ENCODE results near the gene MACROD2. TPM values are rescaled to one million over a fixed set of nuclear protein-coding genes. Genes with fewer than 3 reads are reported as not detected.

Gene MACROD2
- total RNA-seq, 5 donors from 2014 or later (not counting 1 experiment from before 2014, with no cell fraction given), result 0.23 to 1.3 (median 0.51) TPM; not detected in 2

DNA sequence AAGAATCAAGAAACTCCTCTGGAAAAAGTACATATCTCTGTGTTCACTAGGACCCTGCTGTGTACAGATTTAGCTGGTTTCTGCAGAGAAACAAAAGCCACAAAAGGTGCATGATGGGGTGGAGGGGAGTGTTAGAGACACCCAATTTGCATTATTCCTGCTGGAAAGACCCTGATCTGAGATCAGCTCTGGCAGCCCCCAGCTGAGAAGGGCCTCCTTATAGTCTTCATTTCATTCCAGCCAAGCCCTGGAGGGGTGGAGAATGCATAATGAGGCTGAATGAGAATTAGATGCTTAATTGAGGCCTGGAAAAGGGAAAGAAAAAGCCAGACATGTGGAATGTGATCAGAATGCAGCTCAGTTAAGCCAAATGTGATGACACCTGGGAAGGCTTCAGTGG, 2032.4 kb downstream of the MACROD2 start:
- Mint-ChIP-seq H3K9me3 (peaks cover 0 to 2% (median 0%) of the 10 kb centered on the region in 3 donors), H3K4me1 (peaks cover 0 to 2% (median 0%) of the 10 kb centered on the region in 3 donors), H3K27me3 (no peaks in the 10 kb centered on the region), H3K36me3 (no peaks in the 10 kb centered on the region), H3K4me3 (no peak overlapping the region), H3K27ac (no peak overlapping the region)
- no peak overlapping the region for H3K4me3 ChIP-seq (ENCODE audit: control insufficient read depth in 1 of 2, extremely low read depth in 1 of 2, low read length in 1 of 2)
- CTCF ChIA-PET, result no interaction called here
- H3K27me3 ChIP-seq (replicated peaks in 1 of 2; ENCODE audit: control insufficient read depth in 2 of 2, extremely low read depth in 1 of 2, insufficient read depth in 2 of 2, low read length in 1 of 2), result no peaks in the 10 kb centered on the region
- H3K36me3 ChIP-seq (ENCODE audit: control insufficient read depth in 2 of 2, extremely low read depth in 1 of 2, insufficient read depth in 1 of 2, low read length in 1 of 2), result no peaks in the 10 kb centered on the region
- ATAC-seq (replicated peaks in 1 of 4) (no peak), DNase-seq (no peak)
- H3K4me1 ChIP-seq (ENCODE audit: control insufficient read depth in 1 of 2, extremely low read depth in 1 of 2, insufficient read depth in 2 of 2, low read length in 2 of 2), result peaks cover 0 to 2% of the 10 kb centered on the region in 2 experiments
- POLR2A ChIA-PET, result no interaction called here
- no peaks in the 10 kb centered on the region for H3K9me3 ChIP-seq
- no peak overlapping the region for H3K27ac ChIP-seq (ENCODE audit: low read length)

DNA sequence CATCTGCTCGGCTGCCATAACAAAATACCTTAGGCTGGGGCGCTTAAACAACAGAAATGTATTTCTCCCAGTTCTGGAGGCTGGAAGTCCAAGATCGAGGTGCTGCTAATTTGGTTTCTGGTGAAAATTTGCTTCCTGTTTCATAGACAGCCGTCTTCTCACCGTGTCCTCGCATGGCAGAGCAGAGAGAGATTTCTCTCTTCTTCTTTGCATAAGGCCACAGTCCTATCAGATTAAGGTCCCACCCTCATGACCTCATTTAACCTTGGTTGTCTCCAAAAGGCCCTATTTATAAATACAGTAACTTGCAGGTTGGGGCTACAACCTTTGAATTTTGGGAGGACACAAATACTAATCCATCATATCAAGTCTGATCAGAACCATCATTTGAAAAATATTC, 2033.6 kb downstream of the MACROD2 start:
- no peaks in the 10 kb centered on the region for H3K36me3 ChIP-seq (ENCODE audit: control insufficient read depth in 2 of 2, extremely low read depth in 1 of 2, insufficient read depth in 1 of 2, low read length in 1 of 2)
- DNase-seq, result no peak
- no peaks in the 10 kb centered on the region for H3K27me3 Mint-ChIP-seq
- ChIA-PET CTCF (no interaction called here), POLR2A (no interaction called here)
- peaks cover 0 to 2% of the 10 kb centered on the region in 2 experiments for H3K4me1 ChIP-seq (ENCODE audit: control insufficient read depth in 1 of 2, extremely low read depth in 1 of 2, insufficient read depth in 2 of 2, low read length in 2 of 2)
- no peak overlapping the region for H3K27ac ChIP-seq (ENCODE audit: low read length)
- H3K4me3 Mint-ChIP-seq, result no peak overlapping the region
- no peak overlapping the region for H3K27ac Mint-ChIP-seq
- peaks cover 0 to 4% (median 2%) of the 10 kb centered on the region in 3 donors for H3K9me3 Mint-ChIP-seq
- H3K9me3 ChIP-seq, result no peaks in the 10 kb centered on the region
- no peaks in the 10 kb centered on the region for H3K36me3 Mint-ChIP-seq
- no peaks in the 10 kb centered on the region for H3K27me3 ChIP-seq (replicated peaks in 1 of 2; ENCODE audit: control insufficient read depth in 2 of 2, extremely low read depth in 1 of 2, insufficient read depth in 2 of 2, low read length in 1 of 2)
- H3K4me3 ChIP-seq (ENCODE audit: control insufficient read depth in 1 of 2, extremely low read depth in 1 of 2, low read length in 1 of 2), result no peak overlapping the region
- ATAC-seq (replicated peaks in 1 of 4), result no peak
- 87% methylated on average over 3 of the region's 6 CpGs for WGBS (ENCODE audit: insufficient coverage)
- peaks cover 0 to 2% (median 0%) of the 10 kb centered on the region in 3 donors for H3K4me1 Mint-ChIP-seq

DNA sequence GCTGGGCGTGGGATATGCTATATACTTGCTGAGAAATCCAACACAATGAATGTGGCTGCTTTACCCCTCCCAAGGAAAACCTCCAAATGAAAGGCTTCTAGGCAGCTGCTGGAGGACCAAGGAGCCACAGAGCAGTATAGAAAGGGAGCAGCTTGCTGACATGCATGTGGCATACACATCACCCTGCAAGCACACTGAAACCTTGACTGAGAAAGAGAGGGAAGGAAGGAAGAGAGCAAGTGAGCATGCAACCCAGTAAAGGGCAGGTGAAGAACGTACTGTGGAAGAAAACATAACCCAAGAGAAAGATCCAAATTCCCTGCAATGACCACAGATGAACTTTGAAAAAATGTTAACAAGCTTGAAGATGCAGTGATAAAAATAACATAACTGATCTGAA, 2034.9 kb downstream of the MACROD2 start:
- H3K4me1 Mint-ChIP-seq, result no peaks in the 10 kb centered on the region
- Histone ChIP-seq H3K27me3 (replicated peaks in 1 of 2; ENCODE audit: control insufficient read depth in 2 of 2, extremely low read depth in 1 of 2, insufficient read depth in 2 of 2, low read length in 1 of 2) (no peaks in the 10 kb centered on the region), H3K4me3 (ENCODE audit: control insufficient read depth in 1 of 2, extremely low read depth in 1 of 2, low read length in 1 of 2) (no peak overlapping the region), H3K4me1 (ENCODE audit: control insufficient read depth in 1 of 2, extremely low read depth in 1 of 2, insufficient read depth in 2 of 2, low read length in 2 of 2) (no peaks in the 10 kb centered on the region), H3K9me3 (no peaks in the 10 kb centered on the region), H3K36me3 (ENCODE audit: control insufficient read depth in 2 of 2, extremely low read depth in 1 of 2, insufficient read depth in 1 of 2, low read length in 1 of 2) (no peaks in the 10 kb centered on the region), H3K27ac (ENCODE audit: low read length) (no peak overlapping the region)
- POLR2A ChIA-PET, result no interaction called here
- WGBS (ENCODE audit: insufficient coverage), result no CpG with 5 or more reads among the region's 2 CpGs
- no peak overlapping the region for H3K27ac Mint-ChIP-seq
- no peaks in the 10 kb centered on the region for H3K36me3 Mint-ChIP-seq
- no peaks in the 10 kb centered on the region for H3K27me3 Mint-ChIP-seq
- ATAC-seq (replicated peaks in 1 of 4), result no peak
- DNase-seq, result no peak
- CTCF ChIA-PET, result no interaction called here
- peaks cover 0 to 4% (median 2%) of the 10 kb centered on the region in 3 donors for H3K9me3 Mint-ChIP-seq
- H3K4me3 Mint-ChIP-seq, result no peak overlapping the region

DNA sequence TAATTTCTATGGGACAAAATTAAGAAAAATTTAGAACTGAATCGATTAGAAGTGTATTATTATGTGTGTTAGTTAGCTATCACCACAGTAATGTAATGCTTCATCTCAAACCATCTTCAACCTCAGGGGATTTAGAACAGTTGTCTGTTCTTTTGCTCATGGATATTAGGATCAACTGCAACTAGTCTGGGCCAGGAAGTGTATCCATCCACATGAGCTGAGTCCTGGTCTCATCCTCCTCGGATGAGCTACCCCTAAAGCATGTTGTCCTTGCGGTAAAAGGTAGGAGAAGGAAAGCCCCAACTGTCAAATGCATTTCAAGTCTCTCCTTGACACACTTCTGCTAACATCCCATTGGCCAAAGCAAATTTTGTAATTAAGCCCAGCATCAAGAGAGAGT, 2040.3 kb downstream of the MACROD2 start:
- no CpG with 5 or more reads among the region's 3 CpGs for WGBS (ENCODE audit: insufficient coverage)
- POLR2A ChIA-PET, result no interaction called here
- Mint-ChIP-seq H3K4me1 (peaks cover 0 to 4% (median 0%) of the 10 kb centered on the region in 3 donors), H3K4me3 (no peak overlapping the region), H3K27me3 (no peaks in the 10 kb centered on the region), H3K9me3 (peaks cover 0 to 4% (median 2%) of the 10 kb centered on the region in 3 donors), H3K36me3 (no peaks in the 10 kb centered on the region), H3K27ac (no peak overlapping the region)
- H3K9me3 ChIP-seq, result no peaks in the 10 kb centered on the region
- no peak overlapping the region for H3K4me3 ChIP-seq (ENCODE audit: control insufficient read depth in 1 of 2, extremely low read depth in 1 of 2, low read length in 1 of 2)
- no peaks in the 10 kb centered on the region for H3K36me3 ChIP-seq (ENCODE audit: control insufficient read depth in 2 of 2, extremely low read depth in 1 of 2, insufficient read depth in 1 of 2, low read length in 1 of 2)
- ATAC-seq (replicated peaks in 1 of 4) (no peak), DNase-seq (no peak)
- no peak overlapping the region for H3K27ac ChIP-seq (ENCODE audit: low read length)
- no peaks in the 10 kb centered on the region for H3K27me3 ChIP-seq (replicated peaks in 1 of 2; ENCODE audit: control insufficient read depth in 2 of 2, extremely low read depth in 1 of 2, insufficient read depth in 2 of 2, low read length in 1 of 2)
- CTCF ChIA-PET, result no interaction called here
- H3K4me1 ChIP-seq (ENCODE audit: control insufficient read depth in 1 of 2, extremely low read depth in 1 of 2, insufficient read depth in 2 of 2, low read length in 2 of 2), result no peaks in the 10 kb centered on the region

DNA sequence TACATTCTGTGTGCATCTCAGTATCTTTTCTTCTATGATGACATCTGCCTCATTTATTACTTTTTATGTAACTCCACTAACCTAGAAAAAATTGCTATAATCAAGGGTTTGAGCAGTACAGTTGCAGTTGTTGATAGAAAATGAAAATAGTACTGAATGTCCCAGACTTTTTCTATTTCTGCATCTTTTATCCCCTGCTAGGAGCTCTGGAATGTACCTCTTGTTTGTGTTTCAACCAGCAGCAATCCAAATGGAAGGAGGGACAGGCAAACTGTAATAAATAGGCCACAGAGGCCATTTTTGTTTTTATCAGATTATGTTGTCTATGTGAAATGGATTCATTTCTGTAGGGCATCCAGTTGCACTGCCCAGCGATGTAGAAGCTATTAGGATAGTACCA, 2041.0 kb downstream of the MACROD2 start:
- Mint-ChIP-seq H3K4me3 (no peak overlapping the region), H3K27ac (no peak overlapping the region), H3K9me3 (peaks cover 0 to 4% (median 0%) of the 10 kb centered on the region in 3 donors), H3K36me3 (no peaks in the 10 kb centered on the region), H3K27me3 (no peaks in the 10 kb centered on the region), H3K4me1 (peaks cover 0 to 4% (median 0%) of the 10 kb centered on the region in 3 donors)
- Histone ChIP-seq H3K27ac (ENCODE audit: low read length) (no peak overlapping the region), H3K36me3 (ENCODE audit: control insufficient read depth in 2 of 2, extremely low read depth in 1 of 2, insufficient read depth in 1 of 2, low read length in 1 of 2) (no peaks in the 10 kb centered on the region), H3K4me3 (ENCODE audit: control insufficient read depth in 1 of 2, extremely low read depth in 1 of 2, low read length in 1 of 2) (no peak overlapping the region), H3K27me3 (replicated peaks in 1 of 2; ENCODE audit: control insufficient read depth in 2 of 2, extremely low read depth in 1 of 2, insufficient read depth in 2 of 2, low read length in 1 of 2) (no peaks in the 10 kb centered on the region), H3K4me1 (ENCODE audit: control insufficient read depth in 1 of 2, extremely low read depth in 1 of 2, insufficient read depth in 2 of 2, low read length in 2 of 2) (no peaks in the 10 kb centered on the region), H3K9me3 (no peaks in the 10 kb centered on the region)
- no peak for ATAC-seq (replicated peaks in 1 of 4)
- WGBS (ENCODE audit: insufficient coverage), result no CpG with 5 or more reads among the region's 1 CpG
- CTCF ChIA-PET, result no interaction called here
- DNase-seq, result no peak
- POLR2A ChIA-PET, result no interaction called here

DNA sequence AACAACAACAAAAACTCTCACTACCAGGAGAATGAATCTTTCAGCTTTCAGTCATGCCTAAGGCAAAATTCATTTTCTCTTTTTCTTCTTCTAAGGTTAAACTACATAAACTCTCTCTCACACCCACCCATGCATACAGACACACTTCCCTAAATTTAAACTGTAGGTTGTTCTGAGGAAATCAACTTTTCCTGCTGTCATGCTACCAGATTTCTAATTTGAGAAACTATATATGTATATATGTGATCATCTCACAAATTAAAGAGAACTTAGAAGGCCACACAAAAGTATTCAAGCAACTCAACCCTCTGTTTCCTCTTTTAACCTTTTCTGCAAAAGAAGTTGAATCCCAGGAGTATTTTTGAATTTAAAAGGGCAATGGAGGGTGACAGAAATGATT, 2045.4 kb downstream of the MACROD2 start:
- DNase-seq, result no peak
- no peaks in the 10 kb centered on the region for H3K36me3 Mint-ChIP-seq
- Histone ChIP-seq H3K4me3 (ENCODE audit: control insufficient read depth in 1 of 2, extremely low read depth in 1 of 2, low read length in 1 of 2) (no peak overlapping the region), H3K27me3 (replicated peaks in 1 of 2; ENCODE audit: control insufficient read depth in 2 of 2, extremely low read depth in 1 of 2, insufficient read depth in 2 of 2, low read length in 1 of 2) (no peaks in the 10 kb centered on the region), H3K4me1 (ENCODE audit: control insufficient read depth in 1 of 2, extremely low read depth in 1 of 2, insufficient read depth in 2 of 2, low read length in 2 of 2) (no peaks in the 10 kb centered on the region), H3K36me3 (ENCODE audit: control insufficient read depth in 2 of 2, extremely low read depth in 1 of 2, insufficient read depth in 1 of 2, low read length in 1 of 2) (no peaks in the 10 kb centered on the region), H3K27ac (ENCODE audit: low read length) (no peak overlapping the region), H3K9me3 (no peaks in the 10 kb centered on the region)
- ATAC-seq (replicated peaks in 1 of 4), result no peak
- no peak overlapping the region for H3K4me3 Mint-ChIP-seq
- H3K9me3 Mint-ChIP-seq, result peaks cover 0 to 4% (median 0%) of the 10 kb centered on the region in 3 donors
- H3K27ac Mint-ChIP-seq, result no peak overlapping the region
- ChIA-PET CTCF (no interaction called here), POLR2A (no interaction called here)
- H3K4me1 Mint-ChIP-seq, result peaks cover 0 to 4% (median 0%) of the 10 kb centered on the region in 3 donors
- H3K27me3 Mint-ChIP-seq, result peaks cover 0 to 3% of the 10 kb centered on the region in 2 donors

DNA sequence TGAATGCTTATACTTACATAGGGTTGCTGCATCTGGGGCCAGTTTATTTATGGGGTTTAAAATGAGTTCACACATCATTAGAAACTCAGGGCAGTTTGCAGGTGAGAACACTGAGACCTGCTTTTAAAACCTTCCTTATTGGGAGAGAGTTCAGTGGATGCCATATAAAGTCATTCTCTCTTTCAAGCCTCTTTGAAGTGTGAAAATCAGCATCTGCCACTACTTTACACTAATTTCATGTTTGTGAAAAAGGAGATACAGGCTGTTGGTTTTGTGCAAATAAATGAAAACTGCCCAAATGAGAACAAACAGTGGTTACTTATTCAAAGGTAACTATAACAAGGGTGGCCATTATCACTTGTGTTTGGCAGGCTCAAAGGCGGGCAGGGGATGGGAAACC, 2047.4 kb downstream of the MACROD2 start:
- no peaks in the 10 kb centered on the region for H3K36me3 Mint-ChIP-seq
- Histone ChIP-seq H3K9me3 (no peaks in the 10 kb centered on the region), H3K4me1 (ENCODE audit: control insufficient read depth in 1 of 2, extremely low read depth in 1 of 2, insufficient read depth in 2 of 2, low read length in 2 of 2) (no peaks in the 10 kb centered on the region), H3K4me3 (ENCODE audit: control insufficient read depth in 1 of 2, extremely low read depth in 1 of 2, low read length in 1 of 2) (no peak overlapping the region), H3K27me3 (replicated peaks in 1 of 2; ENCODE audit: control insufficient read depth in 2 of 2, extremely low read depth in 1 of 2, insufficient read depth in 2 of 2, low read length in 1 of 2) (no peaks in the 10 kb centered on the region), H3K27ac (ENCODE audit: low read length) (no peak overlapping the region), H3K36me3 (ENCODE audit: control insufficient read depth in 2 of 2, extremely low read depth in 1 of 2, insufficient read depth in 1 of 2, low read length in 1 of 2) (no peaks in the 10 kb centered on the region)
- H3K4me3 Mint-ChIP-seq, result no peak overlapping the region
- ChIA-PET POLR2A (no interaction called here), CTCF (no interaction called here)
- no peak for ATAC-seq (replicated peaks in 1 of 4)
- WGBS (ENCODE audit: insufficient coverage), result no CpG with 5 or more reads among the region's 1 CpG
- H3K4me1 Mint-ChIP-seq, result peaks cover 0 to 4% (median 0%) of the 10 kb centered on the region in 3 donors
- H3K27me3 Mint-ChIP-seq, result peaks cover 0 to 3% of the 10 kb centered on the region in 2 donors
- no peak for DNase-seq
- peaks cover 0 to 5% (median 4%) of the 10 kb centered on the region in 3 donors for H3K9me3 Mint-ChIP-seq
- H3K27ac Mint-ChIP-seq, result no peak overlapping the region

Data from T-cell (primary cell).